ENCODE results near the gene RAP1GAP. TPM values are rescaled to one million over a fixed set of nuclear protein-coding genes. Genes with fewer than 3 reads are reported as not detected.

Gene RAP1GAP
- total RNA-seq, 1 experiment from 2014 or later = 13.4 TPM

DNA sequence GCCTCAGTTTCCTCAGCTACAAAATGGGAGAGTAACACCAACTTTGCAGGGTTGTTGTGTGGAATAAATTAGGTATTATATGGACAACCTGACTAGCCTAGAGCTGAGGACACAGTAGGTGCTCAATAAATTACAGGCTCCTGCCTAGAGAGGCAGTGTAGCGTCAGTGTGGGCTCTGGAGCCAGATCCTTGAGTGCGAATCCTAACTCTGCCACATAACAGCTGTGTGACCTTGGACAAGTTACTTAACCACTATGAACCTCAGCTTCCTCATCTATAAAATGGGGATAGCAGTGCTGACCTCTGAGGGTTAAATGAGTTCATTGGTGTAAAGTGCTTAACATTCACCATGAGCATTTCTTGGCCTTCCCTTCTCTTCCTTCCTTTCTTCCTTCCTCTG lies 33.1 kb downstream of the RAP1GAP start:
- no peak overlapping the region for H3K4me2 ChIP-seq (ENCODE audit: low read length)
- RAD21 ChIA-PET (ENCODE audit: low non-redundant PET in 1 of 2, low total read pairs in 2 of 2, uncharacterized antibody in 2 of 2, unreplicated experiment in 2 of 2) = no interaction called here
- H2AFZ ChIP-seq (ENCODE audit: low read depth, low read length, poor library complexity, severe bottlenecking) = no peak overlapping the region
- DNase-seq (ENCODE audit: low read depth, low spot score) (no peak), ATAC-seq (no peak)
- no peak overlapping the region for H3K27ac ChIP-seq (ENCODE audit: low read depth, low read length)
- POLR2A ChIA-PET = no interaction called here
- H3K36me3 ChIP-seq (ENCODE audit: control insufficient read depth in 1 of 2, insufficient read depth in 2 of 2, low read length in 2 of 2) = no peaks in the 10 kb centered on the region
- no peaks in the 10 kb centered on the region for H3K9me2 ChIP-seq (ENCODE audit: insufficient read depth)
- H3K9me3 ChIP-seq (ENCODE audit: control insufficient read depth in 1 of 2, insufficient read depth in 1 of 2, low read depth in 1 of 2, low read length in 2 of 2) = no peaks in the 10 kb centered on the region
- CTCF ChIA-PET = no interaction called here
- BruUV-seq (replicated peaks) = no TSS peak
- no peak overlapping the region for H3K4me3 ChIP-seq (replicated peaks in 1 of 2; ENCODE audit: low read depth in 1 of 2, low read length in 2 of 2)
- no peaks in the 10 kb centered on the region for H4K20me1 ChIP-seq (ENCODE audit: insufficient read depth)
- TF ChIP-seq CEBPB (IDR thresholded peaks at IDR 0.05; ENCODE audit: low read depth) (no peak), ELF1 (IDR thresholded peaks at IDR 0.05; ENCODE audit: borderline replicate concordance, low read depth) (no peak), JUND (IDR thresholded peaks at IDR 0.05) (no peak), POLR2A (IDR thresholded peaks at IDR 0.05; ENCODE audit: borderline replicate concordance, extremely low read depth, insufficient read depth, insufficient read length) (no peak), RAD21 (IDR thresholded peaks at IDR 0.05; ENCODE audit: low read depth) (no peak), EZH2 (IDR thresholded peaks at IDR 0.05) (no peak), SIN3A (IDR thresholded peaks at IDR 0.05; ENCODE audit: low read depth) (no peak), CBX3 (IDR thresholded peaks at IDR 0.05; ENCODE audit: low read depth) (no peak), ATF3 (IDR thresholded peaks at IDR 0.05) (no peak), POLR2AphosphoS5 (IDR thresholded peaks at IDR 0.05; ENCODE audit: low read depth, low read length) (no peak), EGR1 (IDR thresholded peaks at IDR 0.05; ENCODE audit: low read depth) (no peak), FOSL1 (IDR thresholded peaks at IDR 0.05; ENCODE audit: low read depth) (no peak), ZFX (IDR thresholded peaks at IDR 0.05) (no peak), SP1 (IDR thresholded peaks at IDR 0.05; ENCODE audit: low read depth) (no peak), REST (IDR thresholded peaks at IDR 0.05; ENCODE audit: low read depth) (no peak)
- TF ChIP-seq, protein P1, sequence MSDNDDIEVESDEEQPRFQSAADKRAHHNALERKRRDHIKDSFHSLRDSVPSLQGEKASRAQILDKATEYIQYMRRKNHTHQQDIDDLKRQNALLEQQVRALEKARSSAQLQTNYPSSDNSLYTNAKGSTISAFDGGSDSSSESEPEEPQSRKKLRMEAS (IDR thresholded peaks at IDR 0.05) = no peak
- TF ChIP-seq, protein P2, sequence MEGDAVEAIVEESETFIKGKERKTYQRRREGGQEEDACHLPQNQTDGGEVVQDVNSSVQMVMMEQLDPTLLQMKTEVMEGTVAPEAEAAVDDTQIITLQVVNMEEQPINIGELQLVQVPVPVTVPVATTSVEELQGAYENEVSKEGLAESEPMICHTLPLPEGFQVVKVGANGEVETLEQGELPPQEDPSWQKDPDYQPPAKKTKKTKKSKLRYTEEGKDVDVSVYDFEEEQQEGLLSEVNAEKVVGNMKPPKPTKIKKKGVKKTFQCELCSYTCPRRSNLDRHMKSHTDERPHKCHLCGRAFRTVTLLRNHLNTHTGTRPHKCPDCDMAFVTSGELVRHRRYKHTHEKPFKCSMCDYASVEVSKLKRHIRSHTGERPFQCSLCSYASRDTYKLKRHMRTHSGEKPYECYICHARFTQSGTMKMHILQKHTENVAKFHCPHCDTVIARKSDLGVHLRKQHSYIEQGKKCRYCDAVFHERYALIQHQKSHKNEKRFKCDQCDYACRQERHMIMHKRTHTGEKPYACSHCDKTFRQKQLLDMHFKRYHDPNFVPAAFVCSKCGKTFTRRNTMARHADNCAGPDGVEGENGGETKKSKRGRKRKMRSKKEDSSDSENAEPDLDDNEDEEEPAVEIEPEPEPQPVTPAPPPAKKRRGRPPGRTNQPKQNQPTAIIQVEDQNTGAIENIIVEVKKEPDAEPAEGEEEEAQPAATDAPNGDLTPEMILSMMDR (IDR thresholded peaks at IDR 0.05 in 2 of 3, conservative IDR thresholded peaks at IDR 0.05 in 1 of 3; ENCODE audit: borderline replicate concordance in 1 of 3, insufficient read depth in 1 of 3, low read depth in 2 of 3, low read length in 2 of 3) = no peak
- TF ChIP-seq, protein P3, sequence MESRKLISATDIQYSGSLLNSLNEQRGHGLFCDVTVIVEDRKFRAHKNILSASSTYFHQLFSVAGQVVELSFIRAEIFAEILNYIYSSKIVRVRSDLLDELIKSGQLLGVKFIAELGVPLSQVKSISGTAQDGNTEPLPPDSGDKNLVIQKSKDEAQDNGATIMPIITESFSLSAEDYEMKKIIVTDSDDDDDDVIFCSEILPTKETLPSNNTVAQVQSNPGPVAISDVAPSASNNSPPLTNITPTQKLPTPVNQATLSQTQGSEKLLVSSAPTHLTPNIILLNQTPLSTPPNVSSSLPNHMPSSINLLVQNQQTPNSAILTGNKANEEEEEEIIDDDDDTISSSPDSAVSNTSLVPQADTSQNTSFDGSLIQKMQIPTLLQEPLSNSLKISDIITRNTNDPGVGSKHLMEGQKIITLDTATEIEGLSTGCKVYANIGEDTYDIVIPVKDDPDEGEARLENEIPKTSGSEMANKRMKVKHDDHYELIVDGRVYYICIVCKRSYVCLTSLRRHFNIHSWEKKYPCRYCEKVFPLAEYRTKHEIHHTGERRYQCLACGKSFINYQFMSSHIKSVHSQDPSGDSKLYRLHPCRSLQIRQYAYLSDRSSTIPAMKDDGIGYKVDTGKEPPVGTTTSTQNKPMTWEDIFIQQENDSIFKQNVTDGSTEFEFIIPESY (IDR thresholded peaks at IDR 0.05; ENCODE audit: extremely low read depth, insufficient replicate concordance, low read length) = no peak
- H3K4me1 ChIP-seq (ENCODE audit: control insufficient read depth in 1 of 2, insufficient read depth in 2 of 2, low read length in 2 of 2) = peaks cover 31 to 41% of the 10 kb centered on the region in 2 experiments
- no peak overlapping the region for H3K9ac ChIP-seq (ENCODE audit: low read length)
- no peaks in the 10 kb centered on the region for H3K27me3 ChIP-seq (ENCODE audit: insufficient read depth, low read length)
- H3K79me2 ChIP-seq (ENCODE audit: insufficient read depth, low read length) = no peaks in the 10 kb centered on the region
- intact Hi-C loops (cut with micrococcal nuclease) = no loop called here

Measured in HCT116 (cell line).